DMS114 treated with DMSO at 0.1 percent for 48 hours (cell line): ENCODE measurements around the gene MAK.
"Not testable (repeated sequence)": the region's sequence is repeated elsewhere in the genome, so short reads cannot be mapped to it uniquely, and the experiment has no call there.

Experiments
- DNase-seq: peaks from one replicate; lab custom pipeline; 2025; ENCODE audit not compliant: unreplicated experiment; lab: John Stamatoyannopoulos, UW

MAK gene

GRCh38 chr6:10730254-10730653 is 108.1 kb downstream of the MAK start:
- no peak for DNase-seq

- no peak for DNase-seq
Measured at GRCh38 chr6:10725716-10726115, 112.6 kb downstream of the MAK start.

GRCh38 chr6:10725044-10725443 is 113.3 kb downstream of the MAK start:
- no peak for DNase-seq

GRCh38 chr6:10723567-10723881 is 114.8 kb downstream of the MAK start:
- no peak for DNase-seq

- DNase-seq, result peak; percentile 96
Measured at GRCh38 chr6:10722820-10723566, 115.3 kb downstream of the MAK start, which contains the start of gene TMEM14C. Gene TMEM14C, plus strand, starts transcription at chr6:10723070. Its CDS starts 1,544 bp downstream, at chr6:10724614.

GRCh38 chr6:10722570-10722819 is 115.8 kb downstream of the MAK start:
- no peak for DNase-seq

- DNase-seq, result no peak
Measured at GRCh38 chr6:10721850-10722569, 116.3 kb downstream of the MAK start.

GRCh38 chr6:10720960-10721849 is 117.1 kb downstream of the MAK start:
- DNase-seq, result not testable (repeated sequence)

- DNase-seq, result no peak
Measured at GRCh38 chr6:10720265-10720959, 117.9 kb downstream of the MAK start.

GRCh38 chr6:10719964-10720264 is 118.4 kb downstream of the MAK start:
- DNase-seq, result no peak

- DNase-seq, result peak; percentile 28
Measured at GRCh38 chr6:10719296-10719963, 118.9 kb downstream of the MAK start.

GRCh38 chr6:10713962-10714361 is 124.4 kb downstream of the MAK start:
- no peak for DNase-seq
